Astrocyte (in vitro differentiated cells and primary cell): ENCODE measurements around the gene VARS1. TPM values are rescaled to one million over a fixed set of nuclear protein-coding genes. Genes with fewer than 3 reads are reported as not detected.
A peak's percentile ranks its signal among the peaks of the same experiment; 100 is the strongest.

ENCODE experiments used
- DNase-seq: peaks from one replicate; pipeline ENCODE4 v3.0.0-alpha.2; 2010; ENCODE audit warnings: low read depth
- FAIRE-seq: peaks from 2 replicates; lab custom pipeline; 2011; peaks lifted over from hg19 to GRCh38; lab: Jason Lieb, UNC
- H2AFZ ChIP-seq: 2 replicates; pipeline ENCODE4 v1.6.0; 2012; ENCODE audit warnings: low read depth, low read length, inconsistent platforms
- H3K27ac ChIP-seq: 2 replicates; pipeline ENCODE4 v1.5.1; 2011; ENCODE audit warnings: low read depth, low read length, inconsistent platforms
- H3K27me3 ChIP-seq: 2 replicates; pipeline ENCODE4 v1.6.0; 2011; ENCODE audit warnings: low read length, inconsistent platforms; ENCODE audit not compliant: insufficient read depth
- H3K36me3 ChIP-seq: 2 replicates; pipeline ENCODE4 v1.5.1; 2011; ENCODE audit warnings: low read length, inconsistent platforms; ENCODE audit not compliant: insufficient read depth
- H3K4me1 ChIP-seq: 2 replicates; pipeline ENCODE4 v1.5.1; 2011; ENCODE audit warnings: low read length, inconsistent platforms; ENCODE audit not compliant: insufficient read depth
- H3K4me2 ChIP-seq: 2 replicates; pipeline ENCODE4 v1.6.0; 2012; ENCODE audit warnings: low read length, inconsistent platforms
- H3K4me3 ChIP-seq: 2 replicates; pipeline ENCODE4 v1.5.1; 2011; ENCODE audit warnings: low read depth, mild to moderate bottlenecking, low read length, inconsistent platforms; ENCODE audit not compliant: insufficient read depth
- H3K79me2 ChIP-seq: 2 replicates; pipeline ENCODE4 v1.6.0; 2012; ENCODE audit warnings: mild to moderate bottlenecking, low read length, inconsistent platforms; ENCODE audit not compliant: insufficient read depth
- H3K9ac ChIP-seq: 2 replicates; pipeline ENCODE4 v1.6.0; 2012; ENCODE audit warnings: mild to moderate bottlenecking, low read length, inconsistent platforms
- H3K9me3 ChIP-seq: 2 replicates; pipeline ENCODE4 v1.5.1; 2012; ENCODE audit warnings: low read depth, mild to moderate bottlenecking, low read length, inconsistent platforms; ENCODE audit not compliant: insufficient read depth
- H4K20me1 ChIP-seq: 2 replicates; pipeline ENCODE4 v1.6.0; 2012; ENCODE audit warnings: low read length, inconsistent platforms; ENCODE audit not compliant: insufficient read depth
- H3K27ac Mint-ChIP-seq: one replicate; pipeline ENCODE4 v1.8.0; 2021; ENCODE audit warnings: mild to moderate bottlenecking, mixed read lengths; ENCODE audit not compliant: unreplicated experiment
- H3K27me3 Mint-ChIP-seq: one replicate; pipeline ENCODE4 v1.8.0; 2021; ENCODE audit warnings: low read depth, mixed read lengths; ENCODE audit not compliant: unreplicated experiment
- H3K36me3 Mint-ChIP-seq: one replicate; pipeline ENCODE4 v1.8.0; 2021; ENCODE audit warnings: low read depth, mixed read lengths; ENCODE audit not compliant: unreplicated experiment
- H3K4me1 Mint-ChIP-seq: one replicate; pipeline ENCODE4 v1.8.0; 2021; ENCODE audit warnings: low read depth, mixed read lengths; ENCODE audit not compliant: unreplicated experiment
- H3K4me3 Mint-ChIP-seq: one replicate; pipeline ENCODE4 v1.8.0; 2021; ENCODE audit warnings: mild to moderate bottlenecking, moderate library complexity, mixed read lengths; ENCODE audit not compliant: unreplicated experiment
- H3K9me3 Mint-ChIP-seq: one replicate; pipeline ENCODE4 v1.8.0; 2021; ENCODE audit warnings: mild to moderate bottlenecking, mixed read lengths; ENCODE audit not compliant: unreplicated experiment
- CTCF ChIP-seq: IDR thresholded peaks from 2 replicates; pipeline ENCODE4 v1.5.1; 2011; ENCODE audit warnings: low read depth, mild to moderate bottlenecking, inconsistent platforms, low read length, moderate library complexity; ENCODE audit not compliant: insufficient read depth
- EZH2 ChIP-seq: IDR thresholded peaks from 2 replicates; pipeline ENCODE4 v1.6.1; 2012; ENCODE audit warnings: mild to moderate bottlenecking, low read length, inconsistent platforms; ENCODE audit not compliant: insufficient read depth
- total RNA-seq: library from RNA; stranded (reverse); gene quantifications from 2 replicates; pipeline ENCODE4 v1.2.1, GENCODE V29; 2021

Gene VARS1
- total RNA-seq, 1 donor from 2014 or later: 94.8 TPM

- no peak overlapping the region for H2AFZ ChIP-seq
- H4K20me1 ChIP-seq: no peaks in the 10 kb centered on the region
- H3K4me3 Mint-ChIP-seq: peak overlapping the region; percentile 8
- peaks cover 12% of the 10 kb centered on the region for H3K4me1 ChIP-seq
- H3K9me3 ChIP-seq: no peaks in the 10 kb centered on the region
- TF ChIP-seq EZH2: no peak
- no peak for TF ChIP-seq CTCF
- no peaks in the 10 kb centered on the region for H3K79me2 ChIP-seq
- no peak overlapping the region for H3K27ac ChIP-seq
- H3K4me1 Mint-ChIP-seq: peaks cover 6% of the 10 kb centered on the region
- H3K36me3 Mint-ChIP-seq: peaks cover 21% of the 10 kb centered on the region
- peak; percentile 93 for FAIRE-seq
- H3K4me3 ChIP-seq: no peak overlapping the region
- peak overlapping the region; percentile 17 for H3K27ac Mint-ChIP-seq
- H3K9ac ChIP-seq: no peak overlapping the region
- peak; percentile 34 for DNase-seq
- H3K36me3 ChIP-seq: no peaks in the 10 kb centered on the region
- H3K27me3 Mint-ChIP-seq: peaks cover 6% of the 10 kb centered on the region
- peak overlapping the region; percentile 25 for H3K4me2 ChIP-seq
- no peaks in the 10 kb centered on the region for H3K9me3 Mint-ChIP-seq
- no peaks in the 10 kb centered on the region for H3K27me3 ChIP-seq
These were observed 32.0 kb downstream of the VARS1 start for GRCh38 chr6:31763619-31763940.

- Mint-ChIP-seq H3K36me3 (peaks cover 24% of the 10 kb centered on the region), H3K9me3 (peaks cover 3% of the 10 kb centered on the region), H3K27me3 (peaks cover 6% of the 10 kb centered on the region), H3K4me1 (peaks cover 6% of the 10 kb centered on the region), H3K4me3 (no peak overlapping the region), H3K27ac (peak overlapping the region; percentile 17)
- Histone ChIP-seq H3K79me2 (no peaks in the 10 kb centered on the region), H3K36me3 (no peaks in the 10 kb centered on the region), H4K20me1 (no peaks in the 10 kb centered on the region), H2AFZ (no peak overlapping the region), H3K27ac (no peak overlapping the region), H3K27me3 (no peaks in the 10 kb centered on the region), H3K9ac (no peak overlapping the region), H3K4me1 (peaks cover 12% of the 10 kb centered on the region), H3K9me3 (no peaks in the 10 kb centered on the region), H3K4me2 (peak overlapping the region; percentile 25), H3K4me3 (no peak overlapping the region)
- FAIRE-seq (no peak), DNase-seq (no peak)
- TF ChIP-seq EZH2: no peak
- TF ChIP-seq CTCF: no peak
These were observed 32.5 kb downstream of the VARS1 start for GRCh38 chr6:31762878-31763618.

- Mint-ChIP-seq H3K27me3 (peaks cover 6% of the 10 kb centered on the region), H3K4me1 (peaks cover 6% of the 10 kb centered on the region)
- FAIRE-seq: no peak
These were observed 33.2 kb downstream of the VARS1 start, which contains the start of gene SAPCD1 for GRCh38 chr6:31762356-31762755. Gene SAPCD1, plus strand, starts transcription at chr6:31762656. Its CDS starts 399 bp downstream, at chr6:31763055.

More at GRCh38 chr6:31762356-31762755, 33.2 kb downstream of the VARS1 start, which contains the start of gene SAPCD1:
- Histone ChIP-seq H3K4me2 (peak within 1 kb of the TSS; percentile 25), H3K27ac (no peak within 1 kb of the TSS), H3K4me3 (no peak within 1 kb of the TSS), H3K9ac (no peak within 1 kb of the TSS), H3K27me3 (no peaks in the 10 kb centered on the region), H3K9me3 (no peaks in the 10 kb centered on the region), H4K20me1 (no peaks in the 10 kb centered on the region), H3K4me1 (peaks cover 12% of the 10 kb centered on the region), H2AFZ (no peak within 1 kb of the TSS), H3K36me3 (no peaks in the 10 kb centered on the region), H3K79me2 (no peaks in the 10 kb centered on the region)
- no peak for DNase-seq
- no peak for TF ChIP-seq EZH2
- TF ChIP-seq CTCF: no peak
- Mint-ChIP-seq H3K27ac (peak within 1 kb of the TSS; percentile 17), H3K4me3 (peak within 1 kb of the TSS; percentile 47), H3K36me3 (peaks cover 22% of the 10 kb centered on the region), H3K9me3 (peaks cover 3% of the 10 kb centered on the region)
